ENCODE measurements around the gene ARID2.

ARID2 gene

DNA sequence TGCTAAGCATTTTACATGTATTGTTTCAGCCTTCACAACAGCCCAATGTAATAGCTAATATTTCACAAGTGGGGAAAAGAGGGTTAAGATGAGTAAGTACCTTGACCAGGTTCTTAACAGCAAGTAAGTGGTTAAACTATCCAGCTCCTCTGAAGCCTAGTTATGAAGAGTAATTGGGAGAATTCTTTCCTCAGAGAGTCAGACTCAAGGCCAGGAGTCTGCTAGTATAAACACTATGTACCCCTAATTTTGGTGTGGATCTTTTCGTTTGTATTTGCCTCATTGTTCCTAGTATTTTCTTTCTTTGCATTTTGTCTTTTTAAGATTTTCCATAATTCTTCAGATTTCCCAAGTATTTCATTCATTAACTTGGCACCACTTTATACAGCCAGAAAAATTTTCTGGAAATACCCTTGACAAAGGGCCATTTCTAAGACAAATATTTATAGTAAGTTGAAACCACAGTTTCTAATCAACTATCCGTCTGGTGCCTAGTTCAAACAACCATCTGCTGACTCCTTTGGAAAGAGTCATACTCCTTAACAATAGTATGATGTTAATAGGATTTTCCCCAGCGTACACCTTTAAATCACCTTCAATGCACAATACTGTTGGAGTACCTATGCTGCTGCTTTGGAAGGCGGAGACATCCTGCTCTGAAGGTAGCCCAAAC lies 179.7 kb downstream of the ARID2 start:
- no peak overlapping the region for H3K4me3 ChIP-seq (ENCODE audit: low read depth, low read length)
- TF ChIP-seq, protein P1, sequence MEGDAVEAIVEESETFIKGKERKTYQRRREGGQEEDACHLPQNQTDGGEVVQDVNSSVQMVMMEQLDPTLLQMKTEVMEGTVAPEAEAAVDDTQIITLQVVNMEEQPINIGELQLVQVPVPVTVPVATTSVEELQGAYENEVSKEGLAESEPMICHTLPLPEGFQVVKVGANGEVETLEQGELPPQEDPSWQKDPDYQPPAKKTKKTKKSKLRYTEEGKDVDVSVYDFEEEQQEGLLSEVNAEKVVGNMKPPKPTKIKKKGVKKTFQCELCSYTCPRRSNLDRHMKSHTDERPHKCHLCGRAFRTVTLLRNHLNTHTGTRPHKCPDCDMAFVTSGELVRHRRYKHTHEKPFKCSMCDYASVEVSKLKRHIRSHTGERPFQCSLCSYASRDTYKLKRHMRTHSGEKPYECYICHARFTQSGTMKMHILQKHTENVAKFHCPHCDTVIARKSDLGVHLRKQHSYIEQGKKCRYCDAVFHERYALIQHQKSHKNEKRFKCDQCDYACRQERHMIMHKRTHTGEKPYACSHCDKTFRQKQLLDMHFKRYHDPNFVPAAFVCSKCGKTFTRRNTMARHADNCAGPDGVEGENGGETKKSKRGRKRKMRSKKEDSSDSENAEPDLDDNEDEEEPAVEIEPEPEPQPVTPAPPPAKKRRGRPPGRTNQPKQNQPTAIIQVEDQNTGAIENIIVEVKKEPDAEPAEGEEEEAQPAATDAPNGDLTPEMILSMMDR (IDR thresholded peaks at IDR 0.05; ENCODE audit: low read depth, low read length), result no peak

DNA sequence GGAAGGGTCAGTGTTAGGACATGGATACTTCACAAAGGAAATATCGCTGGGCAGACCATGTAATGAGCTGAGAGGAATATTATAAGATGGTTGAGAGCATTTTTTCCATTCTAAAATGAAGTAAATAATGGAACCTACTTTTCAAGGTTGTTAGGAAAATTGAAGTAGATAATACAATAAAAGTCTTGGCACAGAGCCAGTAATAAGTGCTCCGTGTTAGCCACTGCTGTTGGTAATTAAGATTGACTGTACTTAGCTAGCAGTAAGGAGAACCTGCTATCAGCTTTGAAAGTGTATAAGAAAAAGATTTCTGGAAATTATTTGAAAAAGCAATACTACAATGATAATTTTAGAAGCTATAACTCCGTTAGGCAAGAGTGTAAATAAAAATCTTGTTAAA lies 183.3 kb downstream of the ARID2 start:
- TF ChIP-seq, protein P1 (IDR thresholded peaks at IDR 0.05; ENCODE audit: low read depth, low read length), result no peak
- no peak overlapping the region for H3K4me3 ChIP-seq (ENCODE audit: low read depth, low read length)

DNA sequence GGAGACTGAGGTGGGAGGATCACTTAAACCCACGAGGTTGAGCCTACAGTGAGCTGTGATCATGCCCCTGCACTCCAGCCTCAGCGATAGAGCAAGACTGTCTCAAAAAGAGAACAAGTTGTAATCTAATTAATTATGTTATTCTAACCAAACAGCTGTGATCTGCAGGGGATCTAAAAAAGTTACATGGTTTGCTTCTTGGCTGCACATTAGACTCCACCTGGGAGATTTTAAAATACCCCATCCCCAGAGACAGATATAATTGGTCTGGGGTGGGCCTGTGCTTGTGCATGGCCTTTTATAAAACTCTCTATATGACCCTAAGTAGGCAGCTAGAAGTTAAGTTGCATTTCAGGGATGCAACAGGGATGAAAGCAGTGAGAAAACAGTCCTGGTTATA lies 184.1 kb downstream of the ARID2 start:
- TF ChIP-seq, protein P1 (IDR thresholded peaks at IDR 0.05; ENCODE audit: low read depth, low read length), result no peak
- no peak overlapping the region for H3K4me3 ChIP-seq (ENCODE audit: low read depth, low read length)

DNA sequence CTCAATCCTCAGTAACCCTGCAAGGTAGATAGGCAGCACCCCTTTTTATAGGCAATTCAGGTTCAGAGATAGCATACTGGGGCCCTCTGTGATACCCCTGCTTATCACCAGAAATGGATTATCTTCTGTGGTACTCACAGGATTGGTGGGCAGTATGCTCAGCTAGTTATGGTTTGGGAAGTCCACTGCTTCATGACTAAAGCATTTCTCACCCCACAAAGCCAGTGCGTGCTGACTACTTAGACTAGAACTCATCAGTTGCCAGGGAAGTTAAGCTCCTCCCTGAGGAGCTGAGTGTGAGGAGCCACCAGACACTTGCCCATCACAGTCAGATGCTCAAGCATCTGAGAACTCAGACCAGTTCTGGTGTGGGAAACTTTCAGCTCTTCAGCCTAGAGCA lies 184.6 kb downstream of the ARID2 start:
- TF ChIP-seq, protein P1 (IDR thresholded peaks at IDR 0.05; ENCODE audit: low read depth, low read length), result no peak
- no peak overlapping the region for H3K4me3 ChIP-seq (ENCODE audit: low read depth, low read length)

DNA sequence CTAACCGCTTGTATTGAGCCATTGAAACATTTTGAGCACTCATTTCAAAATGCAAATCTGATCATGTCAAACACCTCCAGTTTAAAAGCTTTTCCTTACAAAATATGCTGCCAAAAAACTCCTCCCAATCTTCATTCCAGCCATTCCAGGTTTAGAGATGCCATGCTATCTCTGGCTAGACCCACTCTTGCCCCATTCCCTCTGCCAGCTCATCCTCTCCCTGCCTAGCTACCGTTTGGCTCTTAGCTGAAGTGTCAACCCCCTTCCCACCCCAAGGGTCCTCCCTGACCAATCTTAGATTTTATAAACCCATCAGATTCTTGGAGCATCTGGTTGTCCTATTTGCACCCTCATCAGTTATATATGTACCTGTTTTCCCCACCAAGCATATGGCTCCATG lies 185.9 kb downstream of the ARID2 start:
- H3K4me3 ChIP-seq (ENCODE audit: low read depth, low read length), result no peak overlapping the region
- TF ChIP-seq, protein P1 (IDR thresholded peaks at IDR 0.05; ENCODE audit: low read depth, low read length), result no peak

DNA sequence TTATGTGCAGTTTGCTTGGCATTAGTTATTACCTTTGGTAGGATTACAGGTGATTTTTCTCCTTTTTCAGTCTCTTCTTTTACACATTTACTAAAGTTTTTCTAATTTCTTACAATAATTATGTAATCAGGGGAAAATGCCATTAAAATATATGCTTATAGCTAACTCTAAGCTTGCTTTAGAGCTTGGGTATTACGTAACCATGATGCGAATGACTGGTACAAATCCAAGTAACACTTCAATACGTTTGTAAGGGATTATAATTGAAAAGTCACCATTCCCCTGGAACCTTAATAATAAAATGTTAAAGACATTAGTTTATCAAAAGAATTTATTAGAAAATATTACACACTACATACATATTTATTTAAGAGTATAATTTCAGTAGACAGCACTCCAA lies 189.3 kb downstream of the ARID2 start:
- no peak overlapping the region for H3K4me3 ChIP-seq (ENCODE audit: low read depth, low read length)
- TF ChIP-seq, protein P1 (IDR thresholded peaks at IDR 0.05; ENCODE audit: low read depth, low read length), result no peak

DNA sequence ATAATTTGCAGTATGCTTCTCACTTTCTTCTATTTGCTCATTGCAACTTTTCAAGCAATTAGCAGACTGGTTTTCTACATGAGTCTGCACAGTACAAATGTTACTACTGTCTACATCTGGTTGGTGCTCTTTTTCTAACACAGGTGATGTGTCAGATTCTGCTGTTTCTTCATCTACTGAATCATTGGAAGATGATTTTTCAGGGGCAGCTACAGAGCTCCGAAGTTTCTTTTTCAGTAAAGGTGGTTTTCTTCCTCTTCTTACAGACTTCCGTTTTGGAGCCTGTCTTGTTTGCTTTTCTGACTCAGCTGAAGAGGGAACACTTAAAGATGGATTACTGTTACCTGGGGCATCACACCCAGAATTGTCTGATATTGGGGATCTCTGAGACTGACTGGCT lies 198.8 kb downstream of the ARID2 start:
- TF ChIP-seq, protein P1 (IDR thresholded peaks at IDR 0.05; ENCODE audit: low read depth, low read length), result no peak
- no peak overlapping the region for H3K4me3 ChIP-seq (ENCODE audit: low read depth, low read length)
